Suppressor macrophage treated with lipopolysaccharide for 1 hour (primary cell): ENCODE results near the gene GPSM3.
A peak's percentile ranks its signal among the peaks of the same experiment; 100 is the strongest.

Experiments used
- DNase-seq, 3 donors: peaks; one replicate each; pipeline ENCODE4 v3.0.0-alpha.2; 2020 to 2022

The GPSM3 gene

DNA sequence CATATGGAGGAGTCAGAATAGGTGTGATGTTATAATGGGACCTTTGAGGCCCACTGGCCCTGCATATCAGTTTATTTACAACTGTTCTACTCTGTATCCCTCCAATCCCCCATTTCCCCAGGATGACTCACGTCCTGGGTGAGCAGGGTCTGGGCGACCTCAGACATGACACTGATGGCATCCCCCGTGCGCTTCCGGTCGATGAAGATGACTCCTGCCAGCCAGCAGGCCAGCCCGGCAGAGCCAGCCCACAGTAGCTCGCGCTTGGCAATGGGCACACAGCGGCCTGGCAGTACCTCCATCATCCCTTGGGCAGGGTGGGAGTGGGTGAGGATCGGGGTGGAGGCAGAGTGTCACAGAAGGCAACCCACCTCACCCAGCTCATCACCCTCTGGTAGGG, 22.1 kb downstream of the GPSM3 start:
- no peak for DNase-seq

DNA sequence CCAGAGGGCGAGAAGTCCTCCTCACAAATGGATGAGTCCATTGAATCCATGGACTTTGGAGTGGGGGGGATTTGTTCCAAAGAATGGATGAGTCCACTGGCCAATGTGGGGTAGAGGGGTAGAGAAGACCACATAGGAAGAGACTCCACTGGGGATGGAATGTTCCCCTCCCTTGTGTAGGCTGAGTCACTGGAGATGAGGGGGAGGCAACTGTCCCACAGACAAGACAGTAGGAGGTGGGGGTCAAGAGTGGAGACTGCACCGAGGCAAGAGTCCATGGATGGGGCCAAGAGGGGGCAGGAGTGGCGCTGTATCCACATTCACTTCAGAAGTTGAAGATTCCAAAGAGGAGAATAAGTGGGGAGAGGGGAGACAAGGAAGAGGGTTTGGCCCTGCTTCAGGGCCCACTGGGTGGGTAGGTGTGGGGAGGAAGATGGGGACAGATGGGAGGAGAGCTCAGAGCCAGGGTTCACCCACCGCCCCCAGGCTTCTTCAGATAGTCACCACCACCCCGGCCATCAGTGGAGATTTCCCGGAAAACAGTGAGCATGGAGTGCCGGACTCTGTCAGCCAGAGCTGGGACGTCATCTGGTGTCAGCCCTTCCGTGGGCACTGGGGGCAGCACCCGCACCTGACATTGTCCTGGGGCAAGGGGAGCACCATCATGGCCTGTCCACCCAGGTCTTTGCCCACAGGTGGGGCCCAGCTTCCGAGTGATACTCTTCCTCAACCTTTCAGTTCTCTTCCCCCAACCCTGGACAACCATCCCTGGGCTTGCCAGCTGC, 23.4 kb downstream of the GPSM3 start:
- DNase-seq = no peak

DNA sequence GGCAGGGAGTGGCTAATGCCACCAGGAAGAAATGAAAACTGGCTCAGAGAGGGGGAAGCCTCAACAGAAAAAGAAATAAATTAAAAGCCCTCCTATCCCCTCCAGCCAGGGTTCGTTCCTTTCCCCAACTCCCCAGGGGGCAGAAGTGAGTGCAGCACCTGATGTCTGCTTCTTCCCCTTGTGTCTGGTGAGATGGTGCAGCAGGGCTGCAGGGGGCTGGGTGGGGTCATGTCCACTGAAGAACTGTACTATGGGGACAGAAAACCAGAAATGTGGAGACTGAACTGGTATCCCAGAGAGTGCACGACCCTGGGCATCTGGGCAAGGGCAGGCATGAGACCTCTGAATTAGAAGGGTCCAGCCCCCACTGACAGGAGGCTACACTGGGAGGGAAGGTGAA, 24.1 kb downstream of the GPSM3 start:
- no peak for DNase-seq

DNA sequence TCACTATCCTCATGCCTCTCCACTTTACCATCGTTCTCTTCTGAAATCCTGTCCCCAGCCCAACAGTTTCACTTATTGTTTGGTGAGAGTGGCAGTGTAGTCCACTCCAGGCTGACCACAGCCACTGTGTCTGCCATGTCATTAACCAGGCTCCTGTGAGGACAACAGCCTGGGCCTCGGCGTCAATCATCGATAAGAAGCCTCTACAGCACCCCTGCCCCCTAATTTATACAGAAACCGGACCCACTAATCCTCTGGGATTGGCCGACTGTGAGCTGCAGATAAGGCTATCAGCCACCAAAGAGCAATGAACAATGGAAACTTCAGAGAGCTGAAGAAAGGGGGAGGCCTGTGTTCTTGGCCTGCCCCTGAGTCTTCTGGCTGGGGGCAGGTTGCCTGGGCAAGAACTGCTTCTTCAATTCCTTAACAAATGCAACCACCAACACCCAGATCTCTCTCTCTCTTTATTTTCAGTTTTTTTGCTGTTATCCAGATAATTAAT, 24.6 kb downstream of the GPSM3 start:
- no peak for DNase-seq

DNA sequence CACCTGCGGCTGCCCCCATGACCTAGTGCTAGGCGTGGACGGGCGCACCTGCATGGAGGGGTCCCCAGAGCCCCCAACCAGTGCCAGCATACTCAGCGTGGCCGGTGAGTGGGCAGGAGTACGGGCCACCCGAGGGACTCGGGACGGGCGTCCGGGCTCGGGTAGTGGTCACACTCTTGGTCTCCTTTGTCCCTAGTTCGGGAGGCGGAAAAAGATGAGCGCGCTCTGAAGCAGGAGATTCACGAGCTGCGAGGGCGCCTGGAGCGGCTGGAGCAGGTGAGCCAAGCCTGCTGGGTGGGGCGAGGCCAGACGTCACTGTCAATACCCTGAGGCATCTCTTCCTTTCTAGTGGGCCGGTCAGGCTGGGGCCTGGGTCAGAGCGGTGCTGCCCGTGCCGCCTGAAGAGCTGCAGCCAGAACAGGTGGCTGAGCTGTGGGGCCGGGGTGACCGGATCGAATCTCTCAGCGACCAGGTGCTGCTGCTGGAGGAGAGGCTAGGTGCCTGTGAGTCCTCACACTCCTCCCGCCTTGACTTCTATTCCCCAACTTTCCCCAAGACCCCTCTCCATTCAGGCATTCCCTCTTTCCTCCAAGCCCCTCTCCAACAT, 25.2 kb downstream of the GPSM3 start:
- DNase-seq = no peak

DNA sequence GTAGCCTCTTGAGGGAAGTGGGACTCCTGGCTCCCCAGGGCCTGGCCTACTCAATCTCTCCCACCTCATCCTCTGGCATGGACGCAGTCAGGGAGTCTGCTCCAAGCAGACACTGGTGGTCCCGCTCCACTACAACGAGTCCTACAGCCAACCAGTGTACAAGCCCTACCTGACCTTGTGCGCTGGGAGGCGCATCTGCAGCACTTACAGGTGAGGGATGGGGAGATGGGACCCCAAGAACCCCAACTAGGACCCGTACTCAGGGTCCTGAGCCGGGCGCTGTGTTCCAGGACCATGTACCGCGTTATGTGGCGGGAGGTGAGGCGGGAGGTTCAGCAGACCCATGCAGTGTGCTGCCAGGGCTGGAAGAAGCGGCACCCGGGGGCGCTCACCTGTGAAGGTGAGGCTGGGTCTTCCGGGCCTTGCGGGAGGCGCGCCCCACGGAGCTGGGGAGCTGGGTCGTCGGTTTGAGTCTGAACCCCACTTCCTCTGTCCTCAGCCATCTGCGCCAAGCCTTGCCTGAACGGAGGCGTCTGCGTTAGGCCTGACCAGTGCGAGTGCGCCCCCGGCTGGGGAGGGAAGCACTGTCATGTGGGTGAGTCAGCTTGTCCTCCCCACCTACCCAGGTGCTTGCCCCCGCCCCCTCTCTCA, 25.9 kb downstream of the GPSM3 start:
- no peak for DNase-seq

DNA sequence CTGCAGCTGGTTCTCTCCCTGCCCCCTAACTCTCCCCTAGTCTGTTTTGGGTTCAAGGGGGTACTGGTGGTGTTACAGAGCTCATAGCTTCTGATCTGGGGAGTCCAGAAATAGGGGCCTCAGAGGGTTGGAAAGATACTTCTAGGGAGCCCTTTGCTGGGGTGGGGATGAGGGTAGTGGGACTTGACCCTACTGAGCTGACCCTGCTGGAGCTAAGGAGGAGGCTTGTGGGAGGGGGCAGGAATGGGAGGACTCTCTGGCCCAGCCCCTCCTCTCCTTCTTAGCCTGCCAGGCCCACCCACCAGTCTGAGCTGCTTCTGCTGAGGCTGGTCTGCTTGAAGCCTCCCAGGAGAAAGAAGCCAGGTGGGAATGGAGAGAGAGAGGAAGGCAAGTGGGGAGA, 28.1 kb downstream of the GPSM3 start, which contains the start of gene EGFL8:
Gene EGFL8 (plus strand): TSS at position 301 of the 400 bp plus-strand sequence. CDS start 1,571 bp downstream, outside the sequence.
- DNase-seq = no peak

DNA sequence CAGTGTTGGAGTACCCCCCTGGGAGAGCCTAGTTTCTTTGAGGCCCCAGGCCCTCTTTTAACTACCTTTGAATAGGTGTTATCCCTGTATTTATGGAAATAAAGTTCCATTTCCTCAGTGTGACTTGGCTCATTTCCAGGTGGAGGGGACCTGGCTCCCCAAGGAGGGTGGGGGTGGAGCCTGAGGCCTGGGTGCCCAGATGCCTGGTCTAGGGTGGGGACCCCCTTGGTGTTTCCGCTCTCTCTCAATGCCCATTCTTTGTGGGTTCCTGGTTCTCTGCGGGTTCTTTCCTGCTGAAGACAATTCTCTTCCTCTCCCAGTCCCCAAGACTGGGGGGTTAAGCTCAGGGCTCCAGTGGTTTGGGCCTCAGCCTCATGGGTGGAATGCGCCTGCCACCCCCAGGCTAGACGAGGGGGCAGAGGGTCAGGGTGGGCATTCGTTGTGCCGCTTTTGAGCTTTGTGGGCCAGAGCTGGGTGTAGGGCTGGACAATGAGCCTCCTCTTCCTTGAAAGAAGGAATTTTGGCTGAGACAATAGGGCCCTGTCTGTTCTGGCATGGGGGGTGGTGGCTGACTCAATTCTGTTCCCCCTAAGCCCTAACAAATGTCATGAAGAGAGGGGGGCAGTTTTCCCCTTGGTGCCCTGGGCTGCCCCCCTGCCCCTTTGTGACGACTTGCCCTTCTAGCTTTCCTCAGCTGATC, 28.7 kb downstream of the GPSM3 start:
- DNase-seq = no peak

DNA sequence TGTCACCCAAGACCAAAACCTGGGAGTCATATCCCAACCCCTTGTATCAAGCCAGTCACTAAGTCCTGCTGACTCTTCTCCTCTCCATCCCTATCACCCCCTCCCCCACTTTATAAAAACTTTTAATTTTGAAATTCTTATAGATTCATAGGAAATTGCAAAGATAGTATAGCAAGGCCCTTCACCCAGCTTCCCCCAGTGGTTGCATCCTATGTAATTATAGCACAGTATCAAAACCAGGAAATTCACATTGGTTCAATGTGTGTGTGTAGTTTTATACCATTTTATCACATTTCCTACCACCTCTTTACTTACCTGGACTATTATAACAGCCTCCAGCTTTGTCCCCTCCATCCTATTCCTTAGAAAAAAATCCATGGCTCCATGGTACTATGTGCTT, 34.4 kb downstream of the GPSM3 start:
- no peak for DNase-seq

DNA sequence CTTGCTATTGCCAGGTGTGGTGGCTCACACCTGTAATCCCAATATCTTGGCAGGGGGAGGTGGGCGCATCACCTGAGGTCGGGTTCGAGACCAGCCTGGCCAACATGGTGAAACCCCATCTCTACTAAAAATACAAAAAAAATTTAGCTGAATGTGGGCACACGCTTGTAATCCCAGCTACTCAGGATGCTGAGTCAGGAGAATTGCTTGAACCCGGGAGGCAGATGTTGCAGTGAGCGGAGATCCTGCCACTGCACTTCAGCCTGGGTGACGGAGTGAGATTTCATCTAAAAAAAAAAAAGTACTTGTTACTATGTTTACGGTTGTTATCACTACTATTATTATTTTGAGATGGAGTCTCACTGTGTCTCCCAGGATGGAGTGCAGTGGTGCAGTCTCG, 35.6 kb downstream of the GPSM3 start:
- DNase-seq = no peak

DNA sequence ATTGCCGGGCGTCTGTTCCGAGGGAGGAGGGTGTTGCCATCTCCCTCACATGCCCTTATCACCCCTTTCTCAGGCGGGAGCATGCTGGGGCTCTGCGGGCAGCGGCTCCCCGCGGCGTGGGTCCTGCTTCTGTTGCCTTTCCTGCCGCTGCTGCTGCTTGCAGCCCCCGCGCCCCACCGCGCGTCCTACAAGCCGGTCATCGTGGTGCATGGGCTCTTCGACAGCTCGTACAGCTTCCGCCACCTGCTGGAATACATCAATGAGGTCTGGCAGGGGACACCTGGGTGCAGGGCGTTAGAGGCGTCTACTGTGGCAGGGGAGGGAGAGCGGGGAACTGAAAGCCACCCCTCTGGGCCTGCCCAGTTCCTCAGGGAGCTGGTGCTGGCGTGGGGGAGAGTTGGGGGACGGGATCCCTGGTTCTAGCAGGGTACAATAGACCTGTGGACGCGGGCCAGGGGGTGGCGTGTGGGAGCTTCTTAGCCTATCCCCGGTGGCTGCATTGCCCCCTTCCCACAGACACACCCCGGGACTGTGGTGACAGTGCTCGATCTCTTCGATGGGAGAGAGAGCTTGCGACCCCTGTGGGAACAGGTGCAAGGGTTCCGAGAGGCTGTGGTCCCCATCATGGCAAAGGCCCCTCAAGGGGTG, 37.8 kb downstream of the GPSM3 start:
- peak; percentile 35 to 52 (median 51) for DNase-seq

DNA sequence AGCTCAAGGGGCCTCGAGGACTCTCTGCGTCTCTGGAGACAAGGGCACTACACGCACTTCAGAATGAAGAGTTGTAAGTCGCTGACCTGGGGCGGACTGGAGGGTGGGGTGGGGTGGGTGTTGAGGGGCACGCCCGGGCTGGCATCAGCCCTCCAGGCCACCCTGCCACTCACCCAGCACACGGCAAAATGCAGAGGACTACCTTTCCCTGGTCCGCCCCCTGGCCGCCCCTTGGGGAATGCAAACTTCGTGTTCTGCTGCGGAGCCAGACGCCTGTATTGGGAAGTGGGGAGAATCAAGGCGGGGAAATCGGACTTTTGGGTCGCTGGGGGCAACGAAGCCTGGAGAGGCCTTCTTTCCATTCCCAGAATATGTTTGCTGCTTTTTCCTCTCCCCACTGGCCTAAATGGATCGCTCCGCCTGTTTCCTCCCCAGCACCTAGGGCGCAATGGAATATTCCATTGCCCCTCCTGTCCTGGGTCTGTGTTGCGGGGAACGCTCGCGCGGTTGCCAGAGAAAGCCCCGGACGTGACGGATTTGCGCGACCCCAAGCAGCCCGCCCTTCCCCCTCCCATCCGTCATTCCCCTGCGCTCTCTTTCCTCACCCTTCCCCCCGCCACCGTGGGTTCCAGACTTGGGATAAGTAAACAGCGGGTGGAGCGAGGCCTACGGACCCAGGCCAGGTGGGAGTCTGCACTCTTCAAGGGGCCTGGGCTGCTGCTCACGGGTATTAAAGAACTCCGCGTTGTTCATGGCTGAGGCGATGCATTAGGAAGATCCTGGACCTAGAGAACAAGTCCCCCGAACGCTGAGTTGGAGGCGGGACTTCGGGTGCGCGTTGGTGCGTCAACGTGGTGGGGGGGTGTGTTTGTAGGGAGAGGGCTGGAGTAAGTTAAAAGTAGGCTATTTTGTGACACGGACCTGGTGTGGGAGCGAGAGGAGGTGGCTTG, 38.6 kb downstream of the GPSM3 start, which contains the start of gene PPT2:
Gene PPT2 (plus strand): TSS at position 578 of the 950 bp plus-strand sequence. CDS start 454 bp downstream, outside the sequence.
- peak; percentile 37 to 58 (median 38) for DNase-seq

DNA sequence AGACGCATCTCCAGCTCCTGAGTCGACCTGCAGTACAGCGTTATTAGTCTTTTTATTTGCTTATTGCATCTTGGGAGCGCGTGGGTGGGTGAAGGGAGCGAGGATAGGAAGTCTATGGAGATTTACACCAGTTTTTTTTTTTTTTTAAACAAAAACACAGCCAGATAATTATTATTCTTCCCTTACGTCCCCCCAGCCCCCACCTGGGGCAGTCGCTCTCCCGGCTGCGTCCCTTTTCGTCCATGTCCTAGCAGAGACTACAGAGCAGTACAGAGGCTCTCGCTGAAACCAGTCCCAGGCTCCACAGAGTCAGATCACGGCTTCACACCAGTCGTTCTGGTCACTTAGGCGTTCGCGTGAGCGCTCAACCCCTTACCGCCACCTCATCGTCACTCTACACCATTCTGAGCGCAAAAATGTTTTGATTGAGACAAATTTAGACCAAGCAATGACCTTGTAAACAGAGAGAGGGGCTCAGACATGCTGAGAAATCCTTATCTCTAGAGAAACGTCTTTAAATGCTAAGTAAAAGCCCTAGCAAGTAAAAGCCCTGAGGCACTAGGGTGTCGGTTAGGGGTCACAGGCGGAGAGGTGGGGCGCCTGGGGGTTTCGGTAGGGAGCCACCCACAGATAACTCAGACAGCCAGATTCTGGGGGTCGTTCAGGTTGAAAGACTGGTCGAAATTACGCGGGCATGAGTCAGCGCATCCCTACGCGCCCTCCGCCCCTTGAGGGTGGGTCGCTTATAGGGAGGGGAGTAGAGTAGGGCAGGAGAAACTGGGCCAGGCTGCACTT, 39.5 kb downstream of the GPSM3 start:
- DNase-seq = no peak

DNA sequence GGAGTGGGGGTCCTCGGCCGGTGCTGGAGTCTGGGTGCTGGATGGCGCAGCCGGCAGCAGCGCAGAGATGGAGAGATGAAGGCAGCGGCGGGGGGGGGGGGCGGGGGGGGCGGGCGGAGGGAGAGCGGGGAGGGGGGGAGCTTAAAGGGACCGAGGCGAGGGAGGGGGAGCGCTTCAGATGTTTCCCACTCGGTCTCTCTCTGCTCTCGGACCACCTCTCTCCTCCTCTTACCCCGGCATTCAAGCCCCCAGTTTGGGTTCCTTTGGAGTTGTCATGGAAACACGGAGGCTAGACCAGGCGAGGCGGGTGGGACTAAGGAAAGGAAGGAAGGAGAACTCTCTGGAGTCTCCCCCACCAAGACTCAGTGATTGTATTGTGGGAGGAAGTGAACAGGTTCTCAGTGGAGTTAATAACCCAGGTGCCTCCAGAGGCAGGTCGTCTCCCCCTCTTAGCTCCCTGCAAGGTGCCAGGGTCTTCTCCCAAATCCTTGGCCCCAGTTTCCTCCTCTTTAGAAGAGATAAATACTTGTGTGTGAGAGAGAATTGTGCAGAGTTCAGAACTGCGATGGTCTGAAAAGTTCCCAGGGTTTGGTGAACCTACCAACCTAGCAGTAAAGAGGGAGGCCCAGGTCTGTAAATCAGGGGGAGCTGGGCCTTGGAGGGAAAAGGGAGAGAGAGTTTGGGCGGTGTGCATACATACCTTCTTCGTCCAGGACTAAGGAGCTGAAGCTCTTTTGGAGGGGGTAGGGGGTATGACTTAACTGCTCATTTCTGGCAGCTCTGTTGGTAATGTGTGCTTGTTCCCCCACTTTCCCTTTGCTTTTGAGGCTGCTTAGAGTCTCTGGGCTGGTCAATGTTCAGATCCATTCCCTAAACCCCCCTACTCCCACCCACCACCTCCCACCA, 40.3 kb downstream of the GPSM3 start, which contains the start of gene PRRT1:
Gene PRRT1 (minus strand): TSS at position 77 of the 906 bp plus-strand sequence. CDS start 112 bp downstream, outside the sequence.
- no peak for DNase-seq

DNA sequence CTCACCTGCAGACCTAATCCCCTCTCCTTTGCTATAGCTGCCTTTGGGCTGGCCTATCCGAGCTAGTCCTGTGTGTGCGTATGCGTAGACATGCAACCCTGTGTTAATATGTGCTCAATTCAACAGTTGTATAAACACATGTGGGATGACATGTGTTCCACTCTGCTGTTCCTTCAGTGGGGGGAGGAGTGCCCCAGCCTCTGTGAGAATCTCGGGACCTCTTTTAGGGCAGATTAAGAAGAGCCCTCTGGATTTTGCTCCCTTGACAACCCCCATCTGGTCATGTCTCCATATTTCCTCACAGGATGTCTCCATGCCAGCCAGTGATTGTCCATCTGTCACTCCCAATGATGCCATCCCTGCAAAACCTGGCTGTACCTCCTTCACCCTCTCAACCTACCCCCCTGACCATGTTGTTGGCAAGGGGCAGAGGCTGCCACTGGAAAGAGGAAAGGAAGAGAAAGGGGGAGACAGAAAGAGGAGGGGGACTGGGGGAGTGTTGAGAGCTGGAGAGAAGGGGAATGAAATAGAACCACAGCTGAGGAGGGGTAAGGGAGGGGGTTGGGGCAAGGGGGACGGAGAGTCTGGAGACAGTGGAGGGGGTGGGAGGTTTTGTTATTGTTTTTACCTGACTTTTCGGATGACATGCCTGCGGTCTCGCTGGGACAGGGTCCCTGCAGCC, 41.1 kb downstream of the GPSM3 start:
- DNase-seq = no peak

DNA sequence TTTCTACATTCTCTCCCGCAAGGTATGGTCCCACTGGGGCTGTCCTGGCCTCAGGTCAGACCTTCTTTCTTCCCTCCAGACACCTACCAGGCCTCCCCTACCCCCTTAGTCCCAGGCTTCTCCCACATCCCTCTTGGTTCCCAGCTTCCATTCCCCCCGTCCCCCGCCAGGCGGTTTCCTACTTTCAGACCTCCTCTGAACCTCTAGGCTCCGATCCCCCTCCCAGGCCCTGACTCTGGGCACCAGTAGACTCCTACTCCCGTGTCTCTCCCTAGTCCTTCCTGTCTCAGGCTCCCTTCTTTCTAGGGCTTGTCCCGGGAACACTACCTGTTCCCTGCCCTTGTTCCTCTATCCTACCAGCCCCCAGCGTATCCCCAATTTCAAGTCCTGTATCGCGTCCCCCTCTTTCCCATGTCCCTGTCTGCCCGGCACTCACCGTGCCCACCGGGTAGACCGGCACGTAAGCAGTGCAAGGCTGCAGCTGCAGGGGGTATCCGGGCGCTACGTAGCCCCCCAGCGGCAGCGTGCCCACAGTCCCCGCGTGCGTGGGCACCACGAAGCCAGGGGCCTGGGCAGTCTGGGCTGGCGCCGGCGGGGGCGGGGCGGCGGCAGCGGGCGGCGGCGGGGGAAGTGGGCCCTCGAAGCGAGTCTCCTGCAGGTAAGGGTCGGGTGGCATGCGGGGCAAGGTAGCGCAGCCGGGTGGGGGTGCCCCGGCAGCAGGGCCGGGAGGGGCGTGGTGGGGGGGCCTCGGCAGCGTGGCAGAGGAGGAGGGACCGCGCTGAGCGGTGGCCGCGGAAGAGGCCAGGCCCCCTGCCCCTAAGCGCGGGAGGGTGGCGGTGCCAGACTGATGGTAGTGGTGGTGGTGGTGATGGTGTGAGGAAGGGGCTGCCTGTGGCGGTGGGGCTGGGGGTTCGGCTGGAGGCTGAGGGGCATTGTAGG, 42.2 kb downstream of the GPSM3 start:
- DNase-seq = no peak

DNA sequence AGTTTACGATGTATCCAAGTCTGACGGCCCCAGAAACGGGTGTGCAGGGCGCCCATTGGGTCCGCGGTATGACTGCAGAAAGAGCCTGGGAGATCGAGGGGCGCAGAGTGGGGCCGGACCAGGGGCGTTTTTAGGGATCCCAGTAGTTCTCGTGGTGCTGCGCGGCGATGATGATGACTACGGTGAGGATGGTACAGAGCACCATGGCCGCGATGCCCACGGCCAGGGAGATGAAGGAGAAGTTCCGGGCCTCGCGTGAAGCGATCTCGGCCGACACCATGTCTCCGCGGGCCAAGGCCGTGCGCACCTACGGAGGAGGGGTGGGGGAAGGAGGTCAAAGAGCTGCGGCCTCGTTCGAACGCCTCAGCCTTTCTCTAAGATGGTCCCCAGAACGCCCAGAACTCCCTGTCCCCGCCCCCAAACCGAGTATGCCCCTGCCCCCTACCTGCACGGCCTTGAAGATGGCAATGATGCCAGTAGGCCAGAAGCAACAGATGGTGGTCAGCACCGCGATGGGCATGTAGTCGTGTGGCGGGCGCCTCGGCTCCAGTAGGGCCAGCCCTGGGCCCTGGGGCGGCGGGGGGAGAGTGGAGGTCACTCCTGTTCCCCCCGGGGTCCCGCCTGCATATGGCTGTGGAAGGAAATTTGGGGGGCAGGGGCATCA, 43.2 kb downstream of the GPSM3 start:
- no peak for DNase-seq
